ENCODE measurements around the gene CCDC40. TPM values are rescaled to one million over a fixed set of nuclear protein-coding genes. Genes with fewer than 3 reads are reported as not detected.
"Not testable (repeated sequence)": the region's sequence is repeated elsewhere in the genome, so short reads cannot be mapped to it uniquely, and the experiment has no call there.

Gene CCDC40
- total RNA-seq, 1 experiment from 2014 or later, result 3.8 TPM

DNA sequence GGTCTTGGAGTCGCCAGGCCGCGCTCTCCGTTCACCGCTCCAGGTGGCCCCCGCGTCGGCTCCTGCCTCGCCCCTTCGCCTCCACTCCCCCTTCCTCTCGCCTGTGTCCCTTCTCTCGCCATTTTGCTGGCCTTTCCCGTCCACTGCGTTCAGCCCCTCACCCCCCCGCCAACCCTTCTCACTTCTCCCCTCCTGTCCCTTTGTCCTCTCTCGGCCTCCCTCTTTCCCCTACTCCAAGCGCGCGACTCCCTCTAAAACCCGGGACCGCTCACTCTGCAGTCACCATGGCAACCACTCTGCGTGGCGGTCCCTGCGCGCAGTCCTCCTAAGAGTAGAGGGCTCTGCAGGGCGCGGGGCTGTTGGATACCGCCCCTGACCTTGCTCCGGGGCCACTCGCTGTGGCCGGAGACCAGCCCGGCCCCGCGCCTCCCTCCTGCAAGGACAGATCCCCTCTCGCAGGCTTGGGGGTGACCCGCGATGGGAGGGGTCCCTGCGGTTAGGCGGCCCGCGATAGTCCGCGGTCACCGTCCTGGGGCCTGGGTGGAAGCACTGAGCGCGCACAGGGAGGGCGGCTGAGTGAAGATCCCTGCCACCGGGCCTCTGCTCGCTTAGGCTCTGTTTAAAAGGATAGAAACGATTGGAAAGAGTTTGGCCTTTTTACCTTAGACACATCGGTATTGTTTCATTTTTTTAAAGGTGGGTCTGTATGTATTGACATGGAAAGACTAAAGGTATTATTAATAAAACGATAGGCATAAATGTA, 454 bp downstream of the CCDC40 start:
- Histone ChIP-seq H3K4me3 (ENCODE audit: insufficient read depth, low read depth, low read length) (peak overlapping the region; percentile 97), H3K36me3 (replicated peaks; ENCODE audit: control insufficient read depth, insufficient read depth, low read length) (no peaks in the 10 kb centered on the region; the same call in 1 of the 2 replicates), H3K27me3 (ENCODE audit: control insufficient read depth, insufficient read depth, low read length) (no peaks in the 10 kb centered on the region)
- DNase-seq, result peak; percentile 92

DNA sequence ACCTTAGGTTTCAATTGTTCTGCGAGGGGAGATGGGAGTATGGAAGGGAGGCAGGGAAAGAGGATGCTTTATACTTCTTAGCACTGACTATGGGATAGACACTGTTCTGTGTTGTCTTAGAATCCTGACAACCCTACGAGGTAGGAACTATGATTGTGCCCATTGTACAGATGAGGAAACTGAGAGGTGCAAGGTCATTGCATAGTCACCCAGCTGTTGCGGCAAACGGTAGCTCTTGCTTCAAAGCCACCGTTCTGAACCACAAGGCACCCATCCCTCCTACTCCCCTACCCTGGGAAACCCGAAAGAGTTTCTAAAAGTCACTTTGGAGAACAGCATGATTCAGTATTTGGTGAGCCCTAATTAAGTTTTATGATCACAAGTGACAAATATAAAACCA, 7.5 kb downstream of the CCDC40 start:
- Histone ChIP-seq H3K4me3 (ENCODE audit: insufficient read depth, low read depth, low read length) (no peak overlapping the region), H3K27me3 (ENCODE audit: control insufficient read depth, insufficient read depth, low read length) (no peaks in the 10 kb centered on the region), H3K36me3 (replicated peaks; ENCODE audit: control insufficient read depth, insufficient read depth, low read length) (peaks cover 3% of the 10 kb centered on the region)
- DNase-seq, result no peak

DNA sequence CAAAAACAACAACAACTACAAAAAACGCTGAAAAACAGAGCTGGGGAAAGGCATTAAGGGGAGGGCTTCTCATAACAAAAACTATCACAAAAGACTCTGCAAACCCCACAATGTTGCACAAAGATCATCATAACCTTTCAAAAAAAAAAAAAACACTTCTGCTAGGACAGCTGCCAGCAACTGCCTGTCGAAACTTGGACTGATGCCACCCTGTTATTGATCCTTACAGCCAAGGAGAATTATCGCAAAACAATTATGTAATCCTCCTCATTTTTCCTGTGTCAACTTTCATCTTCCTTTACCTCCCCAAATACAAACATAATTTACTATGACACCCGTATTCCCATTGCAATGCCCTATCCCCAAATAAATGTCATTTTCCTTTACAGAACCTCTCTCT, 9.3 kb downstream of the CCDC40 start:
- no peak for DNase-seq
- Histone ChIP-seq H3K36me3 (replicated peaks; ENCODE audit: control insufficient read depth, insufficient read depth, low read length) (peaks cover 3% of the 10 kb centered on the region), H3K4me3 (ENCODE audit: insufficient read depth, low read depth, low read length) (no peak overlapping the region), H3K27me3 (ENCODE audit: control insufficient read depth, insufficient read depth, low read length) (no peaks in the 10 kb centered on the region)

DNA sequence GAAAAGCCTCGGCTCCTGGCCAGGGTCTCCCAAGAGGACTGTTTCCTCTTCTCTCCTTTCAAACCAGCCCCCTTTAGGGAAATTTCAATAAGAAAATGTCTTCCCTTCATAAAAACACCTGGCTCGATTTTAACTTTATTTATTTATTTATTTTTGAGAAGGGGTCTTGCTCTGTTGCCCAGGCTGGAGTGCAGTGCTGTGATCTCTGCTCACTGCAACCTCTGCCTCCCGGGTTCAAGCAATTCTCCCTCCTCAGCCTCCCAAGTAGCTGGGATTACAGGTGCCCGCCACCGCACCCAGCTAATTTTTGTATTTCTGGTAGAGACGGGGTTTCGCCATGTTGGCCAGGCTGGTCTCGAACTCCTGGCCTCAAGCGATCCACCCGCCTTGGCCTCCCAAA, 10.3 kb downstream of the CCDC40 start:
- not testable (repeated sequence) for DNase-seq; H3K4me3 ChIP-seq (ENCODE audit: insufficient read depth, low read depth, low read length); H3K36me3 ChIP-seq (replicated peaks; ENCODE audit: control insufficient read depth, insufficient read depth, low read length); H3K27me3 ChIP-seq (ENCODE audit: control insufficient read depth, insufficient read depth, low read length)

DNA sequence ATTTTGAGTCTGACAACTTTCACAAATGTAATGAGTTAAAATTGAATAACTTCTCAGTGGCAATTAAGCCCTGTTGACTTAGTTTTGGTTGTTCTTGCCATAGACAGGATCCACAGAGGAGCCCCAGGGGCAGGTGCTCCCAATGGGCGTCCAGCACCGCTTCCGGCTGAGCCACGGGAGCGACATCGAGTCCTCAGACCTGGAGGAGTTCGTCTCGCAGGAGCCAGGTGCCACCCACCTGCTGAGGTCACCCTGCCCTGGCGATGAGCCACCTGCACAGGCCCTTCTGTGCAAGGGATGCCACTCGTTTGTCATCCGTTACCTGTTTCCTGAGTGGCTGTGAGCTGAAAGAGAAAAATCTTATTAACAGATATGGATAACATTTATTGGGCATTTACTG, 10.7 kb downstream of the CCDC40 start:
- H3K27me3 ChIP-seq (ENCODE audit: control insufficient read depth, insufficient read depth, low read length), result no peaks in the 10 kb centered on the region
- H3K4me3 ChIP-seq (ENCODE audit: insufficient read depth, low read depth, low read length), result no peak overlapping the region
- DNase-seq, result no peak
- peaks cover 3% of the 10 kb centered on the region for H3K36me3 ChIP-seq (replicated peaks; ENCODE audit: control insufficient read depth, insufficient read depth, low read length)

DNA sequence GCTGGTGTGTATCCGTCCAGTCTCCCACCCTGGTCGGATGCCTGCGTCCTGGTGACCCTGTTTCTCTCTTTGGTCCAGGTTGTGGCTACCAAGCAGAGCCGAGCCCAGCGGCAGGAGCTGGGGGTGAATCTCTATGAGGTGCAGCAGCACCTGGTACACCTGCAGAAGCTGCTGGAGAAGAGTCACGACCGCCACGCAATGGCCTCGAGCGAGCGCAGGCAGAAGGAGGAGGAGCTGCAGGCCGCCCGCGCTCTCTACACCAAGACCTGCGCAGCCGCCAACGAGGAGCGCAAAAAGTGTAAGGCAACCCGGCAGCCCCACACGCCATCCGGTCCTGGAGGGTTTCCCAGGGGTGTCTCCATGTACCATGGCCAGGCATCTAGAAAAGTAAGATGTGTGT, 13.5 kb downstream of the CCDC40 start:
- DNase-seq, result no peak
- no peak overlapping the region for H3K4me3 ChIP-seq (ENCODE audit: insufficient read depth, low read depth, low read length)
- H3K27me3 ChIP-seq (ENCODE audit: control insufficient read depth, insufficient read depth, low read length), result no peaks in the 10 kb centered on the region
- no peaks in the 10 kb centered on the region; the same call in none of the 2 replicates for H3K36me3 ChIP-seq (replicated peaks; ENCODE audit: control insufficient read depth, insufficient read depth, low read length)

DNA sequence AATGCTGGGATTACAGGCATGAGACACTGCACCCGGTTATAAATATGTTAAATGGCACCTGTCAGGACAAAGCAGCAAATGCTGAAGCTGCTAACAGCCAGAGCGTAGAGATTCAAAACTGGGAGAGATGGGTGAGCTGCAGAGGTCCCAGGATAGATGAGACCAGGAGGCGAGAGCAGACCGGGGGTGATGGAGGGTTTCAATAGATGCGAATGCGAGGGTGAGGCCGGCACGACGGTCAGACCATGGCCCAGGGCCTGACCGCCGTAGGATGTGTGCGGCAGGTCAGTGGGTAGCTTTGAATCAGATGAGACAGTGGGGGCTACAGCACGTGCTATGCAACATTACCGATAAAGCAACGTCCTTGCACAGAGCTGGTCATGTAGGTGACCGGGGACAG, 14.3 kb downstream of the CCDC40 start:
- no peak overlapping the region for H3K4me3 ChIP-seq (ENCODE audit: insufficient read depth, low read depth, low read length)
- DNase-seq, result no peak
- H3K27me3 ChIP-seq (ENCODE audit: control insufficient read depth, insufficient read depth, low read length), result no peaks in the 10 kb centered on the region
- H3K36me3 ChIP-seq (replicated peaks; ENCODE audit: control insufficient read depth, insufficient read depth, low read length), result no peaks in the 10 kb centered on the region; the same call in none of the 2 replicates

- H3K4me3 ChIP-seq (ENCODE audit: insufficient read depth, low read depth, low read length), result no peak overlapping the region
- no peaks in the 10 kb centered on the region for H3K27me3 ChIP-seq (ENCODE audit: control insufficient read depth, insufficient read depth, low read length)
- no peaks in the 10 kb centered on the region; the same call in none of the 2 replicates for H3K36me3 ChIP-seq (replicated peaks; ENCODE audit: control insufficient read depth, insufficient read depth, low read length)
- DNase-seq, result no peak
Measured at GRCh38 chr17:80051681-80052080, 15.2 kb downstream of the CCDC40 start.

GRCh38 chr17:80053102-80053501, 16.7 kb downstream of the CCDC40 start:
- H3K4me3 ChIP-seq (ENCODE audit: insufficient read depth, low read depth, low read length), result no peak overlapping the region
- H3K36me3 ChIP-seq (replicated peaks; ENCODE audit: control insufficient read depth, insufficient read depth, low read length), result no peaks in the 10 kb centered on the region; the same call in 1 of the 2 replicates
- no peak for DNase-seq
- no peaks in the 10 kb centered on the region for H3K27me3 ChIP-seq (ENCODE audit: control insufficient read depth, insufficient read depth, low read length)

DNA sequence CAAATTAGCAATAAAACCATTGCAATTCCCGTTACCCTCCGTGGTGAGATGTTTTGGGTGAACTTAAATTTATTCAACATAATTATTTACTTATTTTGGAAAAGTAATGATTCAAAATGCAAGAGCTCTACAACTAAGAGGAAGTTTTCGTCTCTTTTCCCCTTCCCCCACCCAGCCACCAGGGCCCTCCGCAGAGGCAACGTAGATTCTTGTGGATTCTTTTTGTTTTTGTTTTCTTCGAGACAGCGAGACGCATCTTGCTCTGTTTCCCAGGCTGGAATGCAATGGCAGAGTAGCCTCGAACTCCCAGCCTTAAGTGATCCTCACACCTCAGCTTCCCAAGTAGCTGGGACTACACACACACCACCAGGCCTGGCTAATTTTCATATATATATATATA, 19.2 kb downstream of the CCDC40 start:
- peak; percentile 66 for DNase-seq
- Histone ChIP-seq H3K36me3 (replicated peaks; ENCODE audit: control insufficient read depth, insufficient read depth, low read length) (no peaks in the 10 kb centered on the region; the same call in 1 of the 2 replicates), H3K4me3 (ENCODE audit: insufficient read depth, low read depth, low read length) (no peak overlapping the region), H3K27me3 (ENCODE audit: control insufficient read depth, insufficient read depth, low read length) (no peaks in the 10 kb centered on the region)

- H3K4me3 ChIP-seq (ENCODE audit: insufficient read depth, low read depth, low read length), result no peak overlapping the region
- DNase-seq, result no peak
- H3K27me3 ChIP-seq (ENCODE audit: control insufficient read depth, insufficient read depth, low read length), result no peaks in the 10 kb centered on the region
- no peaks in the 10 kb centered on the region; the same call in 1 of the 2 replicates for H3K36me3 ChIP-seq (replicated peaks; ENCODE audit: control insufficient read depth, insufficient read depth, low read length)
Measured at GRCh38 chr17:80058311-80058955, 22.0 kb downstream of the CCDC40 start.

DNA sequence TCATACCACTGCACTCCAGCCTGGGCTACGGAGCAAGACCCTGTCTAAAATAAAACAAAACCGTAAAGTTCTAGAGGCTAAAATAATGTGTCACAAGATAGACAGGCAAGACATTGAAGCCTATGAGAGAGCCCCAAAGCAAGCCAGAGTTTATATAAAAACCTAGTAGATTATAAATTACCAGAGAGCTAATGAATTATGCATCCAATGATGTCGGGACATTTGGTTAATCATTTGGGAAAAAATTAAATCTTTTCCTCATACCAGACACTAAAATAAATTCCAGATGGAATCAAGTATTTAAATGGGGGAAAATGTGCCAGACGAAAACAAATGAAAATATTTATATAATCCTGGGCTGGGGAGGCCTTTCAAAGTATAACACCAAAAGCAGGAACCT, 24.2 kb downstream of the CCDC40 start:
- H3K36me3 ChIP-seq (replicated peaks; ENCODE audit: control insufficient read depth, insufficient read depth, low read length), result no peaks in the 10 kb centered on the region; the same call in 1 of the 2 replicates
- no peak for DNase-seq
- no peaks in the 10 kb centered on the region for H3K27me3 ChIP-seq (ENCODE audit: control insufficient read depth, insufficient read depth, low read length)
- H3K4me3 ChIP-seq (ENCODE audit: insufficient read depth, low read depth, low read length), result no peak overlapping the region

GRCh38 chr17:80061421-80061820, 25.0 kb downstream of the CCDC40 start:
- DNase-seq, result no peak

DNA sequence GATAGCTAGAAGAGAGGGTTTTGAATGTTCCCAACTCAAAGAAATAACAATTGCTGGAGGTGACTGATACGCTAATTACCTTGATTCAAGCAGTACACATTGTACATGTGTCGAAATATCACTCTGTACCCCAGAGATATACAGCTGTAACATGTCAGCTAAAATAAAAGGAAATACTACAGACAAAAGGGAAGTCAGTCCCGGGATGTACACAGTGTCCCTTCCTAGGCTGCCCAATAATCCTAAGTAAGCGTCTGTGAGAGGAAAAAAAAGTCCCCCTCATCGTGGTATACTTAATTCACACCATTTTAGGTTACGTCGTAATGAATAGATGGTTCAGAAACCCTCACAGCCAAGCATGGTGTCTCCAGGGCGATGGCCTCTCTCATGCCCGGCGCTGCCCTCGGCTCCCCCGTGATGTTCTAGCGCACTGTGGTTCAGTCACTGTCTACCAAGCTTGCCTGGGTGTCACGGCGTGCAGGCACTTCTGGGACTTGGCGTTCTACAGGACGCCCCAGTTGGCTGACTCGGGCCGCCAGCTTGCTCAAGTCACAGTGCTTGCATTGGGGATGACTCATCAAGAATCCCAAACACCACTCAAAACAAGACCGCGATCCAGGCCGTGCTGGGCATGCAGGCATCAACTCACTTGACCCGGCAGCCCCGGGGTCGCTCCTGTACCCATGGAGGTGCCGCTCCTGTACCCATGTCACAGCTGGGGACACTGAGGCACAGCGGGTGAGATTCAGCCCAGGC, 27.6 kb downstream of the CCDC40 start:
- H3K36me3 ChIP-seq (replicated peaks; ENCODE audit: control insufficient read depth, insufficient read depth, low read length), result no peaks in the 10 kb centered on the region
- H3K27me3 ChIP-seq (ENCODE audit: control insufficient read depth, insufficient read depth, low read length), result no peaks in the 10 kb centered on the region
- no peak overlapping the region for H3K4me3 ChIP-seq (ENCODE audit: insufficient read depth, low read depth, low read length)
- peak; percentile 46 for DNase-seq

More at GRCh38 chr17:80061421-80061820, 25.0 kb downstream of the CCDC40 start:
- Histone ChIP-seq H3K4me3 (ENCODE audit: insufficient read depth, low read depth, low read length) (no peak overlapping the region), H3K27me3 (ENCODE audit: control insufficient read depth, insufficient read depth, low read length) (no peaks in the 10 kb centered on the region), H3K36me3 (replicated peaks; ENCODE audit: control insufficient read depth, insufficient read depth, low read length) (no peaks in the 10 kb centered on the region; the same call in 1 of the 2 replicates)

Data from H7 (cell line).